GM12878 (cell line): Measurements from ENCODE around the gene DIPK2A.

Experiments used
- FOXM1 ChIP-seq: IDR thresholded peaks from 2 replicates; pipeline ENCODE4 v1.6.1; 2012; ENCODE audit warnings: low read depth, mild to moderate bottlenecking, inconsistent platforms, low read length, moderate library complexity
- LARP7 ChIP-seq: fragments of 450-650 bp; IDR thresholded peaks from 2 replicates; pipeline ENCODE4 v1.6.1; 2017; ENCODE audit warnings: mild to moderate bottlenecking
- NFYA ChIP-seq: IDR thresholded peaks from 2 replicates; pipeline ENCODE4 v1.6.1; 2011; ENCODE audit warnings: low read depth, mild to moderate bottlenecking, low read length, improper control_type of control experiment, borderline replicate concordance
- NR2C2 ChIP-seq: IDR thresholded peaks from 2 replicates; pipeline ENCODE4 v1.6.1; 2011; ENCODE audit warnings: borderline replicate concordance, low read depth; ENCODE audit not compliant: control insufficient read depth, insufficient read length
- POLR2AphosphoS2 ChIP-seq: IDR thresholded peaks from 2 replicates; pipeline ENCODE4 v1.6.1; 2011; ENCODE audit warnings: low read depth, mild to moderate bottlenecking, low read length, improper control_type of control experiment, moderate library complexity
- POLR2AphosphoS5 ChIP-seq: IDR thresholded peaks from 2 replicates; pipeline ENCODE4 v1.6.1; 2011; ENCODE audit warnings: mild to moderate bottlenecking, low read length, inconsistent platforms
- ZBED1 ChIP-seq: IDR thresholded peaks from 2 replicates; pipeline ENCODE4 v1.6.1; 2016; ENCODE audit warnings: borderline replicate concordance
- ZNF217 ChIP-seq: fragments of 450-650 bp; IDR thresholded peaks from 2 replicates; pipeline ENCODE4 v1.6.1; 2017; ENCODE audit warnings: antibody characterized with exemption, mild to moderate bottlenecking
- TF ChIP-seq, protein P1 (sequence below): IDR thresholded peaks from 2 replicates; pipeline ENCODE4 v1.6.1; 2011; ENCODE audit warnings: mild to moderate bottlenecking, low read depth, low read length, moderate library complexity; ENCODE audit not compliant: insufficient replicate concordance
- TF ChIP-seq, protein P2 (sequence below), 3 experiments: IDR thresholded peaks in 2 of 3; conservative IDR thresholded peaks in 1 of 3; 2 replicates each; pipeline ENCODE4 v1.5.1; 2011; ENCODE audit warnings: low read depth in 3 of 3, low read length in 3 of 3, mild to moderate bottlenecking in 3 of 3, control low read depth in 2 of 3, moderate library complexity in 2 of 3, inconsistent platforms in 1 of 3, mixed read lengths in 1 of 3; ENCODE audit not compliant: control insufficient read depth in 2 of 3, insufficient read depth in 1 of 3; ENCODE audit errors: extremely low read depth in 1 of 3

DNA sequence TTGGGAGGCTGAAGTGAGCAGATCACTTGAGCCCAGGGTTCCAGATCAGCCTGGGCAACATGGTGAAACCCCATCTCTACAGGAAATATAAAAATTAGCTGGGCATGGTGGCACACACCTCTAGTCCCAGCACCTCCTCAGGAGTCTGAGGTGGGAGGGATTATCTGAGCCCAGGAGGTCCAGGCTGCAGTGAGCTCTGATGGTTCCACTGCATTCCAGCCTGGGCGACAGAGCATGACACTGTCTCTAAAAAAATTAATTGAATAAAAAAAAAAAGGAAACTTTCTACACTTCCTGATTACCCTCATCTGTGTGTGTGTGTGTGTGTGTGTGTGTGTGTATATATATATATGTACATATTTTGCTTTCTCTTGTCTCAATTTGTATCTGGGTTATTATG lies 31.4 kb downstream of the DIPK2A start:
- TF ChIP-seq, protein P1, sequence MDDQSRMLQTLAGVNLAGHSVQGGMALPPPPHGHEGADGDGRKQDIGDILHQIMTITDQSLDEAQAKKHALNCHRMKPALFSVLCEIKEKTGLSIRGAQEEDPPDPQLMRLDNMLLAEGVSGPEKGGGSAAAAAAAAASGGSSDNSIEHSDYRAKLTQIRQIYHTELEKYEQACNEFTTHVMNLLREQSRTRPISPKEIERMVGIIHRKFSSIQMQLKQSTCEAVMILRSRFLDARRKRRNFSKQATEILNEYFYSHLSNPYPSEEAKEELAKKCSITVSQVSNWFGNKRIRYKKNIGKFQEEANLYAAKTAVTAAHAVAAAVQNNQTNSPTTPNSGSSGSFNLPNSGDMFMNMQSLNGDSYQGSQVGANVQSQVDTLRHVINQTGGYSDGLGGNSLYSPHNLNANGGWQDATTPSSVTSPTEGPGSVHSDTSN = no peak
- TF ChIP-seq NFYA (no peak), LARP7 (no peak), POLR2AphosphoS5 (no peak), ZNF217 (no peak), ZBED1 (no peak), POLR2AphosphoS2 (no peak), NR2C2 (no peak), FOXM1 (no peak)
- TF ChIP-seq, protein P2, sequence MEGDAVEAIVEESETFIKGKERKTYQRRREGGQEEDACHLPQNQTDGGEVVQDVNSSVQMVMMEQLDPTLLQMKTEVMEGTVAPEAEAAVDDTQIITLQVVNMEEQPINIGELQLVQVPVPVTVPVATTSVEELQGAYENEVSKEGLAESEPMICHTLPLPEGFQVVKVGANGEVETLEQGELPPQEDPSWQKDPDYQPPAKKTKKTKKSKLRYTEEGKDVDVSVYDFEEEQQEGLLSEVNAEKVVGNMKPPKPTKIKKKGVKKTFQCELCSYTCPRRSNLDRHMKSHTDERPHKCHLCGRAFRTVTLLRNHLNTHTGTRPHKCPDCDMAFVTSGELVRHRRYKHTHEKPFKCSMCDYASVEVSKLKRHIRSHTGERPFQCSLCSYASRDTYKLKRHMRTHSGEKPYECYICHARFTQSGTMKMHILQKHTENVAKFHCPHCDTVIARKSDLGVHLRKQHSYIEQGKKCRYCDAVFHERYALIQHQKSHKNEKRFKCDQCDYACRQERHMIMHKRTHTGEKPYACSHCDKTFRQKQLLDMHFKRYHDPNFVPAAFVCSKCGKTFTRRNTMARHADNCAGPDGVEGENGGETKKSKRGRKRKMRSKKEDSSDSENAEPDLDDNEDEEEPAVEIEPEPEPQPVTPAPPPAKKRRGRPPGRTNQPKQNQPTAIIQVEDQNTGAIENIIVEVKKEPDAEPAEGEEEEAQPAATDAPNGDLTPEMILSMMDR (IDR thresholded peaks at IDR 0.05 in 2 of 3, conservative IDR thresholded peaks at IDR 0.05 in 1 of 3; ENCODE audit: control insufficient read depth in 2 of 3, extremely low read depth in 1 of 3, insufficient read depth in 1 of 3, low read depth in 3 of 3, low read length in 3 of 3) = no peak
